Measurements from ENCODE around the gene DIP2C. TPM values are rescaled to one million over a fixed set of nuclear protein-coding genes. Genes with fewer than 3 reads are reported as not detected.

DIP2C gene
- total RNA-seq, 1 experiment from 2014 or later = 1.6 TPM

GRCh38 chr10:676178-676577 is 13.3 kb downstream of the DIP2C start:
- no peak for DNase-seq (ENCODE audit: low spot score)

DNA sequence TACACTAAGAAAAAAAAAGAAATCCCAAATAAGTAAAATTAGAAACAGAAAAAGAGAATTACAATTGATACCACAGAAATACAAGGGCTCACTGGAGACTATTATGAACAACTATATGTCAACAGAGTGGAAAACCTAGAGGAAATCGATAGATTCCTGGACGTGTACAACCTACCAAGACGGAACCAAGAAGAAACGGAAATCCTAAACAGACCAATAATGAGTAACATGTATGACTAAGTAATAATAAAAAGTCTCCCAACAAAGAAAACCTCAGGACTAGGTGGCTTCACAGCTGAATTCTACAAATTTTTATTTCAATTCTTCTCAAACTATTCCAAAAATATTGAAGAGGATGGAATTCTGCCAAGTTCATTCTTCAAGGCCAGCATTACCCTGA is 13.9 kb downstream of the DIP2C start:
- no peak for DNase-seq (ENCODE audit: low spot score)

GRCh38 chr10:673492-673891 is 16.0 kb downstream of the DIP2C start:
- no peak for DNase-seq (ENCODE audit: low spot score)

- DNase-seq (ENCODE audit: low spot score) = no peak
These were observed 16.5 kb downstream of the DIP2C start for GRCh38 chr10:672992-673391.

GRCh38 chr10:672203-672602 is 17.3 kb downstream of the DIP2C start:
- no peak for DNase-seq (ENCODE audit: low spot score)

- no peak for DNase-seq (ENCODE audit: low spot score)
These were observed 18.5 kb downstream of the DIP2C start for GRCh38 chr10:670990-671389.

DNA sequence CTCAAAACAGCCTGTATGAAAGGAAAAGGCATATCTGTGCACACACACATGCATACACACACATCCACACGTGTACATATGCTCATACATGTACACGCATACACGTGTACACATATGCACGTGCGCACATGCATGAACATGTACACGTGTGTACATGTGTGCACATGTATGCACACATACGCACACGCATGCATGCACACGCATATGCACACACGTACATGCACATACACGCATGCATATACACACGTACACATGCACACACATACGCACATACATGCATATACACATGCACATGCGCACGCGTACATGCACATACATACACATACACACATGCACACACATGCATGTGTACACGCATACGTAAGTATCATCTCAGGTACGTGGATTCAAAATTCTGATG is 19.4 kb downstream of the DIP2C start:
- no peak for DNase-seq (ENCODE audit: low spot score)

GRCh38 chr10:668786-669485 is 20.5 kb downstream of the DIP2C start:
- no peak for DNase-seq (ENCODE audit: low spot score)

- DNase-seq (ENCODE audit: low spot score) = no peak
These were observed 21.8 kb downstream of the DIP2C start for GRCh38 chr10:667602-668143.

DNA sequence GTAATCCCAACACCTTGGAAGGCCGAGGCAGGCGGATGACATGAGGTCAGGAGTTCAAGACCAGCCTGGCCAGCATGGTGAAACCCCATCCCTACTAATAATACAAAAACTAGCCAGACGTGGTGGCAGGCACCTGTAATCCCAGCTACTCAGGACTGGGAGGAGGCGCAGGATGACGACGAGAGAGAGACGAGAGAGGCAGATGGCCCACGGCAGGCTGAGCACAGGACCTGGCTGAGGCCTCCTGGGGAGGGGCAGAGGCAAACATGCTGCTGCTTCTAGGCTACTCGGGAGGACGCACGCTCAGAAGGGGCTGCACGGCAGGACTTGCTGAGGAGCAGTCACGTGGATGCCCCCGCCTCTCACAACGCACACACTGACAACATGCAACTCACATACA is 22.4 kb downstream of the DIP2C start:
- DNase-seq (ENCODE audit: low spot score) = no peak

- no peak for DNase-seq (ENCODE audit: low spot score)
These were observed 23.0 kb downstream of the DIP2C start for GRCh38 chr10:666237-667012.

- no peak for DNase-seq (ENCODE audit: low spot score)
These were observed 23.8 kb downstream of the DIP2C start for GRCh38 chr10:665579-666091.

GRCh38 chr10:664893-665292 is 24.6 kb downstream of the DIP2C start:
- DNase-seq (ENCODE audit: low spot score) = no peak

DNA sequence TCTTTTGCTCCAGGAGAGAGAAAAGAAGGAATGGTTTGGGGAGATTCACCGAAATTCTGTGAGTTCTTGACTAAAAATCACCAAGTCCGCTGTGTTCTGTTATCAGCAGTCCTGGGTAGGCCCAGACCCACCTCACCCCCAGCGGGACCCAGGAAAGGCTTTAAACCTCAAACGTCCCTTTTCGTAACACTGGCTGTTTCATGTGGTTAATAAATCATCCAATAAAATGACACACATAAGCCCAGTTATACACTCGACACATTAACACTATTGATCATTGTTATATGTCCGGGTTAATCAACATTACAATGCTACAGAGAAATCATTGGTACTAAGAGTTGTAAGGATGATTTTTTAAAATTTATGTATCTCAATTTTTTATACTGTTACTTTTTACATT is 25.2 kb downstream of the DIP2C start:
- no peak for DNase-seq (ENCODE audit: low spot score)

- no peak for DNase-seq (ENCODE audit: low spot score)
These were observed 25.6 kb downstream of the DIP2C start for GRCh38 chr10:663831-664251.

GRCh38 chr10:663466-663751 is 26.1 kb downstream of the DIP2C start:
- no peak for DNase-seq (ENCODE audit: low spot score)

GRCh38 chr10:662686-663465 is 26.6 kb downstream of the DIP2C start:
- no peak for DNase-seq (ENCODE audit: low spot score)

- no peak for DNase-seq (ENCODE audit: low spot score)
These were observed 27.3 kb downstream of the DIP2C start for GRCh38 chr10:662223-662605.

DNA sequence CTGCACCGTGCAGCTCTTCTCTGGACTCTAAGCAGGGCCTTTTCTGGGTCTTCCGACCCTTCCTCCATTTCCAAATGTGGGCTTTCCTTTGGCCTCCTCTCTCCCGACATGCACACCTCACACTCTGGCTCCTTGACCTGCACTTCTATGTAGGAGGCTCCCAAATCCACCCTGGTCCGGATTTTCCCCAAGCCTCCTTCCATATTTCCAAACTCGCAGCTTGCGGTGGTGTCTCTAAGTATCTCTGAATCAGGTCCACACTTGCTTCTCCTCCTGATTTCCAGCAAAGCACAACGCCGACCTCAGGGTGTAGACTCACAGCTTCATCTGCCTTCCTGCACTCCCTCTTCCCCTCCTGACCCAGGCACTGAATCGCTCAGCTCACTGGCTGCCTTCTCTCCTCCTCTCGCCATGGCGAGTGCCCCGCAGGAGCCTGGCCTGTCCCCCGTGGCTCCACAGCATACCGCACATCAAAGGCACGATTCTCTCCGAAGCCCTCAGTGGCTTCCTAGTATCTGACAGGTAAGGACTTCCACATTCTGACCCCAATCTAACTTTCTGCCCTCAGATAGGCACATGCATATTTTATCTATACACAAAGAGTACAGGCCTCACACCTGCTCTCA is 27.8 kb downstream of the DIP2C start:
- DNase-seq (ENCODE audit: low spot score) = no peak

DNA sequence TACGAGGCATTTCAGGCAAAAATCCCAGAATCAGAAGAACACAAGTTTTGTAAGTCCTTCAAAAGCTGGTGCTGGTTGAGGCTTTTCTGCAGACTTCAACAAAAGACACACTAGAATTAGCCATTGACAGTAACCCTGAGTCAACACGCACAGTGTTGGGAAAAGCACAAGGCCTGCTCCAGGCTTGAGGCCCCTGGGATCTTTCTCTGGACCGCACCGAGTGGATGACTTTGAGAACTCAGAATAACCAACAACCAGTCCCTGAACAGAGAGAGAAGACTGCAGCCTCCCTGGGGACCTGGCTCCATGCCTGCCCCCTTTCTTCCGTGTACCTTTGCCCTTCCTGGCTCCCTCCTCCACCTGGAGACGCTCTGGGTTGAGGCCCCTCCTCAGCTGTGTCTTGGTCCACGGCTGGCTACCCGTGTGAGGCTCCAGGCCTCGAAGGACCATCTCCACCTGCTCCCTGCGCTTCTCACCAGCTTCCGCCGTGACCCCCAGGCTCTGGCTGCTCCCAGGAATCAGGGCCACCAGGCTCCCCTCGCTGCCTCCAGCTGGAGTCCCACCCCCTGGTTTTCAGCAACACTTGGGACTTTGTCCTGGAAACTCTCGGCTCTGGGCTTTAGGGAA is 28.4 kb downstream of the DIP2C start:
- no peak for DNase-seq (ENCODE audit: low spot score)

DNA sequence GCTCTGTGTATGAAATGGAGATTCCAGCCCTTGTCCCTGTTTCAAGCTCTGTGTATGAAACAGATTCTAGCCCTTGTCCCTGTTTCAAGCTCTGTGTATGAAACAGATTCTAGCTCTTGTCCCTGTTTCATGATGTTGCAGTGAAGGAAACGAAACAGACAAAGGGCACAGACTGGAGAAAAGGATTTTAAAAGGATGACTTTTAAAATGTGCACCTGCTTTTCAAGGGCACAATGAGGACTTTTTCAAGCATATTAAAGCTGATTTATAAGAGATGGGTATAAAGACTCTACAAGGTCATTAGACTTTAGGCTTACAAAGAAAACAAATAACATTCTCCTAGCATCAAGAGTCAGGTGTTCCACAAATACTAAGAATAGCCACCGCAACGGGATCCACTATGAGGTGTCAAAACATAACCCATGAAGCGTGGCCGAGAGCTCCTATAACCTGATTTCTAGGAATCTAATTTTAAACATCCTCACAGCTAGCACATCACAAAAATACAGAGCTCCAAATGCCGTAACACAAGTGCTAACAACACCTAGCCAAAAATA is 29.0 kb downstream of the DIP2C start:
- no peak for DNase-seq (ENCODE audit: low spot score)

Data from HT-29 (cell line).